Panc1 (cell line): ENCODE results near the gene MARCHF9. TPM values are rescaled to one million over a fixed set of nuclear protein-coding genes. Genes with fewer than 3 reads are reported as not detected.

Source experiments
- ATAC-seq: fragments of 200-7000 bp; cut with Tn5 transposase; 2 replicates; pipeline ENCODE4 v1.9.1; 2020; ENCODE audit warnings: mild to moderate bottlenecking, moderate library complexity
- BruUV-seq: library from RNA; stranded (reverse); fragments of 400-500 nt; replicated peaks from 2 replicates; lab custom pipeline; 2021; lab: Mats Ljungman, UMichigan
- CTCF ChIA-PET: fragments of 300-600 bp; sonication (Branson Sonifier 250); formaldehyde crosslinking; loops from one replicate; lab custom pipeline; 2022; ENCODE audit warnings: antibody characterized with exemption; lab: Charles Lee
- POLR2A ChIA-PET: fragments of 300-600 bp; sonication (Branson Sonifier 250); formaldehyde crosslinking; loops from one replicate; lab custom pipeline; 2022; ENCODE audit warnings: antibody characterized with exemption; lab: Charles Lee
- DNase-seq: peaks from one replicate; pipeline ENCODE4 v3.0.0-alpha.2; 2010; ENCODE audit warnings: low read depth, low spot score
- H3K27ac ChIP-seq: 2 replicates; pipeline ENCODE4 v1.5.1; 2011; ENCODE audit warnings: mild to moderate bottlenecking, low read length, inconsistent platforms
- H3K27me3 ChIP-seq: fragments of 200-500 bp; sonication (Bioruptor generic); 2 replicates; pipeline ENCODE4 v1.6.0; 2014; ENCODE audit warnings: low read length, inconsistent platforms; ENCODE audit not compliant: control insufficient read depth, insufficient read depth
- H3K36me3 ChIP-seq: fragments of 200-500 bp; sonication (Bioruptor generic); 2 replicates; pipeline ENCODE4 v1.5.1; 2014; ENCODE audit warnings: inconsistent platforms, mild to moderate bottlenecking, low read length, moderate library complexity; ENCODE audit not compliant: control insufficient read depth, insufficient read depth
- H3K4me1 ChIP-seq: 2 replicates; pipeline ENCODE4 v1.5.1; 2011; ENCODE audit warnings: inconsistent platforms, mild to moderate bottlenecking, low read length, moderate library complexity; ENCODE audit not compliant: control insufficient read depth, insufficient read depth
- H3K4me3 ChIP-seq, 2 experiments: 2 replicates each; pipeline ENCODE4 v1.5.1; 2011 to 2012; ENCODE audit warnings: low read depth in 2 of 2, low read length in 2 of 2, mild to moderate bottlenecking in 2 of 2, inconsistent platforms in 1 of 2, moderate library complexity in 1 of 2
- H3K9me3 ChIP-seq: fragments of 200-500 bp; sonication (Bioruptor generic); 2 replicates; pipeline ENCODE4 v1.5.1; 2014; ENCODE audit warnings: low read depth, mild to moderate bottlenecking, inconsistent platforms, low read length, moderate library complexity; ENCODE audit not compliant: control insufficient read depth, insufficient read depth
- POLR2AphosphoS5 ChIP-seq: IDR thresholded peaks from 2 replicates; pipeline ENCODE4 v1.6.1; 2012; ENCODE audit warnings: mild to moderate bottlenecking, low read depth, low read length, moderate library complexity
- SIN3A ChIP-seq: IDR thresholded peaks from 2 replicates; pipeline ENCODE4 v1.6.1; 2012; ENCODE audit warnings: low read depth, mild to moderate bottlenecking, low read length, moderate library complexity, borderline replicate concordance; ENCODE audit not compliant: insufficient read depth
- TCF7L2 ChIP-seq: IDR thresholded peaks from 2 replicates; pipeline ENCODE4 v1.6.1; 2011; ENCODE audit warnings: mild to moderate bottlenecking, low read depth, low read length, inconsistent platforms
- in situ Hi-C: cut with HindIII; loops from 2 replicates; pipeline ENCODE4 v1.10.0; 2016; ENCODE audit warnings: low sequenced_read_pairs, low pct_unique_long_range_greater_than_20kb
- intact Hi-C: fragments of 100-400 bp; cut with micrococcal nuclease; formaldehyde crosslinking; loops from one replicate; pipeline ENCODE4 v1.10.0; 2022; ENCODE audit not compliant: unreplicated experiment
- total RNA-seq: library from RNA; stranded (reverse); gene quantifications from one replicate; pipeline ENCODE4 v1.2.1, GENCODE V29; 2021; ENCODE audit not compliant: unreplicated experiment
- TF ChIP-seq, protein P1 (sequence below), 2 experiments: IDR thresholded peaks; 2 replicates each; pipeline ENCODE4 v1.6.1; 2011 to 2012; ENCODE audit warnings: low read depth in 2 of 2, control low read depth in 1 of 2, low read length in 1 of 2, mild to moderate bottlenecking in 1 of 2, moderate library complexity in 1 of 2; ENCODE audit not compliant: insufficient read depth in 1 of 2
- TF ChIP-seq, protein P2 (sequence below): fragments of 450-650 bp; IDR thresholded peaks from 2 replicates; pipeline ENCODE4 v1.5.1; 2017; ENCODE audit warnings: mild to moderate bottlenecking

The MARCHF9 gene
- total RNA-seq, 1 experiment from 2014 or later = 2.3 TPM

DNA sequence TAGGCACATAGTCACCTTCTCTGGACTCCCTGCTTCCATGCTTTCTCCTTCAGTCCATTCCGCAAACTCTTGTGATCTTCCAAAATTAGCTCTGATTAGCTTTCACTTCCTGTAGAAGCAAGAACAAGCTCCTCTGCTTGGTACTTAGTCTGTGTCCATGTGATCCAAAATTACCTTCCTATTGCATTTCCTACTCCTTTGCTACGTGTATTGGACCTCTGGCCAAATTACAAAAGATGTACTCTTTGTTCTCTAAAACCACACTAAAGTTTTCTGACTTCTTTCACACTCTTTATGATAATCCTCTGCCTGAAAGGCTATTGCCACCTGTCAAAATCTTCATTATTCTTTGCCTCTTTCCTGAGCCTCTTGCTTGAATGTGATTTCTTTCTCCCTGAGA lies 26.9 kb downstream of the MARCHF9 start:
- no peaks in the 10 kb centered on the region for H3K27me3 ChIP-seq
- peaks cover 4% of the 10 kb centered on the region for H3K4me1 ChIP-seq
- H3K36me3 ChIP-seq = no peaks in the 10 kb centered on the region; the same call in none of the 2 replicates
- no TSS peak for BruUV-seq
- no peak overlapping the region for H3K4me3 ChIP-seq
- ChIA-PET CTCF (interaction anchor here (0.6 to 0.7 kb wide), 2 partner anchors 55 to 57 kb away, joined by 3 to 4 read pairs; no protein-coding TSS in a partner anchor), POLR2A (no interaction called here)
- ATAC-seq (no peak), DNase-seq (no peak)
- in situ Hi-C loops (no loop called here), intact Hi-C loops (no loop called here)
- no peaks in the 10 kb centered on the region for H3K9me3 ChIP-seq
- no peak overlapping the region for H3K27ac ChIP-seq
- TF ChIP-seq POLR2AphosphoS5 = no peak
- TF ChIP-seq, protein P1, sequence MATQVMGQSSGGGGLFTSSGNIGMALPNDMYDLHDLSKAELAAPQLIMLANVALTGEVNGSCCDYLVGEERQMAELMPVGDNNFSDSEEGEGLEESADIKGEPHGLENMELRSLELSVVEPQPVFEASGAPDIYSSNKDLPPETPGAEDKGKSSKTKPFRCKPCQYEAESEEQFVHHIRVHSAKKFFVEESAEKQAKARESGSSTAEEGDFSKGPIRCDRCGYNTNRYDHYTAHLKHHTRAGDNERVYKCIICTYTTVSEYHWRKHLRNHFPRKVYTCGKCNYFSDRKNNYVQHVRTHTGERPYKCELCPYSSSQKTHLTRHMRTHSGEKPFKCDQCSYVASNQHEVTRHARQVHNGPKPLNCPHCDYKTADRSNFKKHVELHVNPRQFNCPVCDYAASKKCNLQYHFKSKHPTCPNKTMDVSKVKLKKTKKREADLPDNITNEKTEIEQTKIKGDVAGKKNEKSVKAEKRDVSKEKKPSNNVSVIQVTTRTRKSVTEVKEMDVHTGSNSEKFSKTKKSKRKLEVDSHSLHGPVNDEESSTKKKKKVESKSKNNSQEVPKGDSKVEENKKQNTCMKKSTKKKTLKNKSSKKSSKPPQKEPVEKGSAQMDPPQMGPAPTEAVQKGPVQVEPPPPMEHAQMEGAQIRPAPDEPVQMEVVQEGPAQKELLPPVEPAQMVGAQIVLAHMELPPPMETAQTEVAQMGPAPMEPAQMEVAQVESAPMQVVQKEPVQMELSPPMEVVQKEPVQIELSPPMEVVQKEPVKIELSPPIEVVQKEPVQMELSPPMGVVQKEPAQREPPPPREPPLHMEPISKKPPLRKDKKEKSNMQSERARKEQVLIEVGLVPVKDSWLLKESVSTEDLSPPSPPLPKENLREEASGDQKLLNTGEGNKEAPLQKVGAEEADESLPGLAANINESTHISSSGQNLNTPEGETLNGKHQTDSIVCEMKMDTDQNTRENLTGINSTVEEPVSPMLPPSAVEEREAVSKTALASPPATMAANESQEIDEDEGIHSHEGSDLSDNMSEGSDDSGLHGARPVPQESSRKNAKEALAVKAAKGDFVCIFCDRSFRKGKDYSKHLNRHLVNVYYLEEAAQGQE (IDR thresholded peaks at IDR 0.05; ENCODE audit: insufficient read depth in 1 of 2, low read depth in 2 of 2, low read length in 1 of 2) = no peak
- no peak for TF ChIP-seq SIN3A
- TF ChIP-seq TCF7L2 = no peak
- TF ChIP-seq, protein P2, sequence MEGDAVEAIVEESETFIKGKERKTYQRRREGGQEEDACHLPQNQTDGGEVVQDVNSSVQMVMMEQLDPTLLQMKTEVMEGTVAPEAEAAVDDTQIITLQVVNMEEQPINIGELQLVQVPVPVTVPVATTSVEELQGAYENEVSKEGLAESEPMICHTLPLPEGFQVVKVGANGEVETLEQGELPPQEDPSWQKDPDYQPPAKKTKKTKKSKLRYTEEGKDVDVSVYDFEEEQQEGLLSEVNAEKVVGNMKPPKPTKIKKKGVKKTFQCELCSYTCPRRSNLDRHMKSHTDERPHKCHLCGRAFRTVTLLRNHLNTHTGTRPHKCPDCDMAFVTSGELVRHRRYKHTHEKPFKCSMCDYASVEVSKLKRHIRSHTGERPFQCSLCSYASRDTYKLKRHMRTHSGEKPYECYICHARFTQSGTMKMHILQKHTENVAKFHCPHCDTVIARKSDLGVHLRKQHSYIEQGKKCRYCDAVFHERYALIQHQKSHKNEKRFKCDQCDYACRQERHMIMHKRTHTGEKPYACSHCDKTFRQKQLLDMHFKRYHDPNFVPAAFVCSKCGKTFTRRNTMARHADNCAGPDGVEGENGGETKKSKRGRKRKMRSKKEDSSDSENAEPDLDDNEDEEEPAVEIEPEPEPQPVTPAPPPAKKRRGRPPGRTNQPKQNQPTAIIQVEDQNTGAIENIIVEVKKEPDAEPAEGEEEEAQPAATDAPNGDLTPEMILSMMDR = no peak

GRCh38 chr12:57782243-57782607 lies 27.3 kb downstream of the MARCHF9 start:
- in situ Hi-C loops (no loop called here), intact Hi-C loops (no loop called here)
- no TSS peak for BruUV-seq
- CTCF ChIA-PET = no interaction called here
- DNase-seq = no peak
- H3K4me1 ChIP-seq = peaks cover 4% of the 10 kb centered on the region
- no peak overlapping the region for H3K27ac ChIP-seq
- peak overlapping the region in 1 of 2 experiments; percentile 76; a peak in 2 of 4 replicates for H3K4me3 ChIP-seq
- TF ChIP-seq, protein P2 = no peak
- TF ChIP-seq POLR2AphosphoS5 (no peak), SIN3A (no peak), TCF7L2 (no peak)
- TF ChIP-seq, protein P1 (IDR thresholded peaks at IDR 0.05; ENCODE audit: insufficient read depth in 1 of 2, low read depth in 2 of 2, low read length in 1 of 2) = no peak
- H3K9me3 ChIP-seq = no peaks in the 10 kb centered on the region
- H3K36me3 ChIP-seq = no peaks in the 10 kb centered on the region; the same call in none of the 2 replicates
- POLR2A ChIA-PET = no interaction called here
- no peaks in the 10 kb centered on the region for H3K27me3 ChIP-seq
- ATAC-seq = no peak
